Stimulated activated CD8-positive, alpha-beta memory T cell treated with anti-CD3 and anti-CD28 coated beads, Interleukin-12 subunit alpha, Interleukin-12 subunit beta, amount 100 ng/mL, for 4 hours (primary cell): ENCODE measurements around the gene NIPAL4.

ENCODE experiments used
- DNase-seq: peaks from one replicate; pipeline ENCODE4 v3.0.0-alpha.2; 2020; ENCODE audit warnings: low read depth

NIPAL4 gene

DNA sequence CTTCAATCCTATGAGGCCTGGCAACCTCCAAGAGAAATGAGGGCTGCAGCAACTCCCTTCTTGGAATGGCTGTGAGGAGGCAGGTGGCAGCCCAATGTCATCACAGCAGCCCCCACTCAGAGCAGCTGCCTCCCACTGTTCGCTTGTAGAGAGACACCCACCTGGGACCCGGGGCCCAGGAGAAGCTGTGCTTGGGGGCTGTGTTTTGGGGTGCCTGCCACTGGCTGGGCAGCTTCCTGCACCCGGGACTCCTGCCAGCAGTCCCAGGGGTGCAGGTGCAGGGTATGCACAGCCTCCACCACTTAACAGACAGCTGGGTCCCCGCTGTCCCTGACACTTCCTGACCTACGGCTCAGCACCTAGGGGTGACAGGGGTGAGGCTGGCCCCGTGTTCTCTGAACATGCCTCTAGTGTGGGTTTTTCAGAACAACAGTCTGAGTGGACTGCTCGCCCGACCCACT lies 26.2 kb downstream of the NIPAL4 start:
- DNase-seq: no peak

DNA sequence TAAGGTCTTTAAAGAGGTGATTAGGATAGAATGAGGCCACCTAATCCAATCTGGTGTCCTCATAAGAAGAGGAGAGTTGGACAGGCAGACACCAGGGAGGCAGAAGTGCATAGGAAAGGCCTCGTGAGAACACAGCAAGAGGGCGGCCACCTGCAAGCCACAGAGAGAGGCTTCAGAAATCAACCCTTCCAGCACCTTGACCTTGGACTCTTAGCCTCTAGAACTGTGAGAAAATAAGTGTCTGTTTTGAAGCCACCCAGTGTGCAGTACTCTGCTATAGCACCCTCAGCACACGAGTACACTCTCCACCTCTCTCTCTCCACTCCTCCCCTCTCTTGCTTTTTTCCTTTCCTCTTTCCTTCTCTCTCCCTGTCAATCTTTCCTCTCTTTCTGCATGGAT lies 26.8 kb downstream of the NIPAL4 start:
- DNase-seq: no peak

DNA sequence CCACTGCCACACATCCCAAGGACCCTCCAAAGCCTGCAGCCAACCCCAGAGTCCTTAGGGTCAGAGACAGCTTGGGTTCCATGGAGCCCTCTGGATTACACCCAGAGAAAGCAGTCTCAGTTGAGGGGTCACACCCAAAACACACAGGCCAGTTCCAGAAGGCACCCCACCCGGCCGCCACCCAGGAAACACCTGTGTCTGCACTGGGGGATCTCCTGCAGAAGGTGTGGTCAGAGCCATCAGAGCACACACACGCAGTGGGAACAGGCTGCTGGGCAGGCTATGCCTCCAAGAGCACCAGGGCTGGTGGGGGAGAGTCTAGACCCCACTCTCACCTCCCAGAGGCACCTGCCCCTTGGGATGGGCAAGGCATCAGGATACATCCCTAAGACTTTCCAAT lies 27.3 kb downstream of the NIPAL4 start:
- DNase-seq: no peak

DNA sequence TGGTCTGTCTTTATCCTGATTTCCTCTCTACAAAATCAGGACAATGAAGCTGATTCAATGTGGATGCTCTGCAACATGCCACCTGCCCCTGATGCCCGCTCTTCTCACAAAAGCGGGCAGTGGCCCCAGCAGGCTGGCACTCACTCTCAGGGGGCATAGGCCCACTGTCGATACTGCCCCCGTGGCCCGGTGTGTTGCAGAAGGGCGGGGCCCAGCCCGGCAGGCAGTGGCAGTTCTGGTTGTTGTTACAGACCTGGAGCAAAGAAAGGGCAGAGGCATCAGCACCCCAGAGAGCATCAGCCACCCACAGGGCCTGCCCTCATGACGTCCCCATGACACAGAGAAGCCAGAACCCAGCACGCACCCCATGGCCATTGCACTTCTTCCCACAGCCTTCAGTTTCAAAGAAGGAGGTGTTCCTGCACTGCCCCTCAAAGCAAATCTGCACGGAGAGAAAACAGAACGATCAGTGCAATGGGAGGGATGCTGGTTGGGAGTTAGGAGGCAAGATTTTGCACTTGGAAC lies 31.5 kb downstream of the NIPAL4 start:
- no peak for DNase-seq

DNA sequence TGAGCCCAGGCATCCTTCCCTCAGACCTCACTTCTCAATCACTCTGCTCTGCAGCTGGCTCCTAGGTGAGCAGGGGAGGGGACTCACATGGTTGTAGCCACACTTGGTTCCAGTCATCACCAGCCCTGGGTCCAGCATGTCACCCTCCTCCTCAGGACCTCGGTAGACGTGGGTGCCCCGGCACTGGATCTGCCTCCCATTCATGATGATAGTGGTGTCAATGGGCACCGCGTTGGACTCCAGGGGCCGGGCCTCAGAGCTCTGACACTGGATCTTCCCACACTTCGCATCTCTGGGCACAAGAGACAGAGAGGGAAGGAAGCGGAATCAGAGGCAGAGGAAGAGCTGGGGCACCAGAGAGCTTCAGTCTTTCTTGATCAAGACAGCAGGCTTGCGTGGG lies 32.9 kb downstream of the NIPAL4 start:
- no peak for DNase-seq

DNA sequence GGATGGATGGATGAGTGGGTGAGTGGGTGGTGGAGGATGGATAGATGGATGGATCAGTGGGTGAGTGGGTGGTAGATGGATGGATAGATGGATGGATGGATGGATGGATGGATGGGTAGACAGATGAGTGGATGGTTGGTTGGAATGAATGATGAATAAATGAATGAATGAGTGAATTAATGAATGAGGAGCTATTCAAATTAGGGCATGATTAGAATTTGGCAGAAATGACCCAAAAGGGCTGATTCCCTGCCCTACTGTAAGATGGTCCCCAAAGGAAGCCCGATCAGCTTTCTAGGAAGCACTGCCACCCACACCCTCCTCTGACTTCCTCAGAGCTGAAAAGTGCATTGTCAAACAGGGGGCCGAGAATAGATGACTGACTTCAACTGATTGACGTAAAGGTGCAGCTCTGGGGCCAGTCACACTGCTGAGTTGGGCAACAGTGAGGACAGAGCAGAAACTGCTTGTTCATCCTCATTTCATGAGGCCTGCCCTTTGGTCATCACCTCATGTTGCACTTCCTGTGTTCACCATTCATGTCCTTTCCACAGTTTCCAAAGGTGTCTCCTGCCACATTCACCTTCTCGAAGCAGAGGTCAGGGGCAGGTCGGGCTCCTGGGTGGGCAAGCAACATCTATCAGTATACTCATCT lies 34.3 kb downstream of the NIPAL4 start:
- DNase-seq: no peak

DNA sequence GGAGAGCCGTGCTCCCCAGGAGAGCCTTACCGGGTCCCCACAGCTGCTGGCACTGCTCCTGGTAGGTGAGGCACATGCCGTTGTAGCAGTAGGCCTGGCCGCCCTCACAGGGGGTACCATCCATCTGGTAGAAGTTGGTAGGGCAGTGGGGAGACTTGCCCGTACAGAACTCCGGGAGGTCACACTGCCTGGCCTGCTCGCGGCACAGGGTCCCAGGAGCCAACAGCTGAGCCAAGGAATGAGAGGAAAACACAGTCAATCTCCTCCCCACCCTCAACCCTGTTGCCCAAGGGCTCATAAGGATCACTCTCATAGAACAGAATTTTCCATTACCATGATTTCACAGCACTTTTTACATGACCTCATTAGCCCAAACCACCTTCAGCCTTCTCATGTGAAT lies 36.9 kb downstream of the NIPAL4 start:
- no peak for DNase-seq

DNA sequence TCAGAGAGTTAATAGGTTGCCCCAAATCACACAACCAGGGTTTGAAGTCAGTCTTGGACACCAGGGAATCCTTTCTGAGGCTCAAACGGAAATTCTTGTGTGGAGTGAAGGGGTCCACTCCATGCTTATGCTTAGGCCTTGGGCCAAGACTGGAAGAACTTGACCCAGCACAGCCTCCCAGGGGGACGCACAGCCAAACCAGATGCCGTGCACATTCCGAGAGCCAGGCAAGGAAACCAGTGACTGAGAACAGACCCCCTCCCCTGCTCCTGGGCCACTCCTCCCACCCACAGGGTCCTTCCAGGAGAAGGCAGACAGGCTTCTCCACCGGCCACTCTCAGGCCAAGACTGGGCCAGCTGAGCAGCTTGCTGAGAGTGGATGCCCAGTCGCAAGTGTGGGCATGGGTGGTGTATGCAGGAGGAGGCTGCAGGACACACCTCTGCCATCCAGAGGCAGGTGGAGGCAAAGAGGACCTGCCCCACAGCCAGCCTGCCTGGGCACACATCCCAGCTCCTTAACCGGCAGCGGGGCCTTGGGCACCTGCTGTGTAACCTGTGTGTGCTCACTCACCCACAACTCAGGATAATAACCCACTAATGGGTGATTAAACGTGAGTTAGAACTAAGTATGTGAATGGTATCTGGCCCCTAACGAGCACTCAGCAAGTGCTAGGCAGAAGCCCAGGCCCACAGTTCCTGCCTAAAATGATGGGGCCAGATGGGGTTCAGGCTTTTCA lies 38.0 kb downstream of the NIPAL4 start:
- no peak for DNase-seq

DNA sequence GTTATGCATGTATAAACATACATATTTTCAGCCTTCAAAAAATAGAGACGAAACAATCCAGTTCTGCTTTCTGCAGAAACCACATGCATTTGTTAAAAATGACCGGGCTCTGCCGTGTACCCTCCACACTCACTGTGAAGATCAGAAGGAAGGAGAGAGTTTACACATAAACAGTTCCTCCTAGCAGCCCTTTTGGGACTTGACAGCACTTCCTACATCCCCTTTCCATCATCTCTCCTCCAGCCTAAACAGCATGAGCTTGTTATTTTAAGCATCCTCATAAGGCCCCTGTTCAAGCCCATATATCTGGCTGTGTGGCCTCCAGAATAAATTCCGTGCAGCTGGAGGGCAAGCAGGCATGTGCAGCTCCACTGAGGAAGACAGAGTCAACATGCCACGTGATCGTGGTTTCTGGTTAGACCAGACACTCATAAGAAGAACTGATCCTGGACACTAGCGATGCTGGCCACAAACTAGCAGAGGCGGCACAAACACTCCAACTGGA lies 42.2 kb downstream of the NIPAL4 start:
- DNase-seq: no peak

DNA sequence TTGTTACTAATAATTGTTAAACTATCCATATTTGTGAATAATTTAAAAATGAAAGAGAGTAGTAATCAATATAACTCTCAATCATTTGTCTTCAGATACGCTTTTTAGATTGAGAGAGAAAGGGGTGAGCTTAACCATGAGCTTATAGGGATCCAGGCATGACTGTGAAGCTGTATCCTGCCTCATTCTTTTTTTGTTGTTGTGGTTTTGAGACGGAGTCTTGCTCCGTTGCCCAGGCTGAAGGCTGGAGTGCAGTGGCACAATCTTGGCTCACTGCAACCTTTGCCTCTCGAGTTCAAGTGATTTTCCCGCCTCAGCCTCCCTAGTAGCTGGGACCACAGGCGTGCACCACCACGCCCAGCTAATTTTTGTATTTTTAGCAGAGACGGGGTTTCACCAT lies 44.0 kb downstream of the NIPAL4 start:
- no peak for DNase-seq

DNA sequence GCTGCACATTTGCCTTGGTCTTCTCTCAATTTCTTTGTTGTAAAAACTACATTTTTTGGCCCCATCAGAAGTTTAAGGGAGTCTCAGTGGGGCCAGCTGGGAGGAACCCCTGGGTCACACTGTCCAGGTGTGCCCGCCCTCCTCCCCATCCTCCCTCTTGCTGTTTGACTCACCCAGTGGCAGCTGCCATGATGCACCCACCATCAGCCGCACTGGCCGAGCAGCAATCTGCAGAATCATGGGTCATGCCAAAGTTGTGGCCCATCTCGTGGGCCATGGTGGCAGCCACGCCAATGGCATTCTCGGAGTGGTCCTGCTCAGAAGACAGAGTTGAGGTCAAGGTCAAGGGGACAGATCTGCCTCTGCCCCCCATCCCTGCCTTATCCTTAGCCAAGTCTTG lies 45.5 kb downstream of the NIPAL4 start:
- no peak for DNase-seq

DNA sequence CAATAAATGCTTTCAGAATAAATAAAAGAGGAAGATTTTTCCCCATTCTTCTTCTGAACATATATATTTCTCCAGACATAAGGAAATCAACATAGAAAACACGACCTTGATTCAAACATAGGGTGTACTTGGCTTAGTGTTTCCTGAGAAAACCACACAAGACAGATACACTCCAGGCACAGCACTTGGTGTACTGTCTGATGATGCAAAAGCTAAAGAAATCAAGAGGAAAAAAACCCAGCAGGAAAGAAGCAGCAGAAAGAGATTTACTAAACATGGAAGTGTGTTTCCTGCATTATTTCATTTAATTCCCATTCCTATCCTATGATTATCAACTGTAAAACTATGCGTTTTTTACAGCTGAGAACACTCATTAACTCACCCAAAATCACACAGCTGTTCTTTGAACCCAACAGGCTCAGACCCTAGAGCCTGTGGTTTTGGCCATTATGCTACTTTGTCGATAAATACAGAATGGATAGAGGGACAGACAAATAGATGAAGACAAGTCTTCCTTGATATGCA lies 46.1 kb downstream of the NIPAL4 start:
- DNase-seq: no peak

DNA sequence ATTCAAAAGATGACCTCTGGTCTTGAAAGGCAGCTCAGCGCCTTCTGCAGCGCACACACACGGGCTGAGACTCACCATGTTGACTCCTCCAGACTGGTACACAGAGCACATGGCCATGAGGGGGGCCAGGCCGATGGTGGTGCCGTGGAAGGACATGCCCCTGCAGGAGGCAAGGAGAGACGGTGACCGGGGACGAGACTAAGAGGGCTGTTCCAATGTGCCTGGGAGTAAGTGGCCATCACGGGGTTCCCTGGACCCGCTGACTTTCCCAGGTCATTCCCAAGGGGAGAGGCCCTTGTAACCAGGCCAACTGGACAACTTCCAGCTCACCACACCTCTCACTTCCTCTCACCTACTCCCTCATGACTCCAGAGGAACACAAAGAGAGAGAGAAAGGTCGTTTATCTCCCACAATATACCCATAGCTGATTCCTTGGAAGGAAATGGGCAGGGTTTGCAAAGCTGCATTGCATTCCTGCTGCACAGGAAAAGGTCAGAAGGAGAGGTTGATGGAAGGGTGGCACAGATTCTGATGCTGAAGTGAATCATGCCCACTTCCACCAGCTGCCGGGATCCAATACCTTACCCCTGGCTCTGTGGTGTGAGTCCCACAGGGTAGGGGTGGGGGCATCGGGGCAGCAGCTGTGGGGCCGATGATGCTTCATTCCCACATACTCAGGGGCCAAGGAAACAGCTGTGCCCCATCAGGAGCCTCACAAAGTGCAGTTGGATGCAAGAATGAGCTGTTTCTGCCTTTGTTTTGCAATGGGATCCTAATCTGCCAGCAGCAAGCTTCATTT lies 47.2 kb downstream of the NIPAL4 start:
- no peak for DNase-seq

DNA sequence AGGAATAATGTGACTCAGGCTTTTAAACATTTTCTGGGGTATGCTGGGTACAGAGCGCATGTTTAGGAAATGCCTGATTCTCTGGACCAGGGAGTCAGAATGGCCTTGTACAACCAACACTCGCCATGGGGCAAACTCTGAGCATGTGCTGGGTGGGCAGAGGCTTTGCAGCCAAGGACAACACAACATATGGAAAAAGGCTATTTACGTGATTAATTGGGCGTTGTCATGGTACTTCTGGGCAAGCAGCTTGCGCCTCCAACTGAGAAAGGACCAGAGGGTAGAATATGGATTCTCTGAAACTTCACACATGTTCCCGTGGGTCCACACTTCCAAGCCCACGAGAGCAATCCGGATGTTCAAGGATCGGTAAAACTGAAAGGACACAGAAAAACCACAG lies 49.1 kb downstream of the NIPAL4 start:
- DNase-seq: no peak

DNA sequence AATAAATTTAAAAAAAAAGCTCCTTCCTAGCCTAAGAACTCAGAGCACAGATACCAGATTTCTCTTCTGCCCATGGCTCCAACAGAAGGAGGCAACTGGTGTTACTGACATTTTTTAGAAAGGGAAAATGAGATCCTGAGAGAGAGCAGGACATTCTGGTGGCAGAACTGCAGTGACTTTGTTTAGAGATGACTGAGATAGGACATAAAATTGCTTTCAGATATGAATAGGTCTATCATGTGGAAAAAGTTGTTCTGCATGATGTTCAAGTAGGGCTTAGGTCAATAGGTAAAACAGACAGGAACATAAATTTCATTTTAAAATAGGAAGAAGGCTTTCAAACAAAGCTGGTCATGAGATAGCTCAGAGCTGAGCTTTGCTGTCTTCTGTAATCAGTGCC lies 49.6 kb downstream of the NIPAL4 start:
- no peak for DNase-seq

DNA sequence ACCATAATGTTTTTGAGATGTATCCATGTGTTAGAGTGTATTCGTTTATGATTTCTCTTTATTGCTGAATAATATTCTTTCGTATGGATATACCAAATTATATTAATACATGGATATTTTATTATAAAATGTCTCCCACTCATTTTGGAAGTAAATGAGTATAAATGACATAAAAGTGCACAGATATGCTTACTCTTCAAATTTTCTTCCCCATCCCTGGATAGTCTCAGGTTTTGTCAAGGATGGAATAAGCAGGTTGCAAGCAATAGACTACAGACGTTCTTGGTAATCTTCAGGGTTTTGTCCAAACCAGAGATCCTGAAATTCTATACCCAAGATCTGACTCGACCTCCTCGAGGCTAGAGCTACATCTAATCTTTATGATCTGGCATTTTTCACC lies 50.7 kb downstream of the NIPAL4 start:
- DNase-seq: no peak

DNA sequence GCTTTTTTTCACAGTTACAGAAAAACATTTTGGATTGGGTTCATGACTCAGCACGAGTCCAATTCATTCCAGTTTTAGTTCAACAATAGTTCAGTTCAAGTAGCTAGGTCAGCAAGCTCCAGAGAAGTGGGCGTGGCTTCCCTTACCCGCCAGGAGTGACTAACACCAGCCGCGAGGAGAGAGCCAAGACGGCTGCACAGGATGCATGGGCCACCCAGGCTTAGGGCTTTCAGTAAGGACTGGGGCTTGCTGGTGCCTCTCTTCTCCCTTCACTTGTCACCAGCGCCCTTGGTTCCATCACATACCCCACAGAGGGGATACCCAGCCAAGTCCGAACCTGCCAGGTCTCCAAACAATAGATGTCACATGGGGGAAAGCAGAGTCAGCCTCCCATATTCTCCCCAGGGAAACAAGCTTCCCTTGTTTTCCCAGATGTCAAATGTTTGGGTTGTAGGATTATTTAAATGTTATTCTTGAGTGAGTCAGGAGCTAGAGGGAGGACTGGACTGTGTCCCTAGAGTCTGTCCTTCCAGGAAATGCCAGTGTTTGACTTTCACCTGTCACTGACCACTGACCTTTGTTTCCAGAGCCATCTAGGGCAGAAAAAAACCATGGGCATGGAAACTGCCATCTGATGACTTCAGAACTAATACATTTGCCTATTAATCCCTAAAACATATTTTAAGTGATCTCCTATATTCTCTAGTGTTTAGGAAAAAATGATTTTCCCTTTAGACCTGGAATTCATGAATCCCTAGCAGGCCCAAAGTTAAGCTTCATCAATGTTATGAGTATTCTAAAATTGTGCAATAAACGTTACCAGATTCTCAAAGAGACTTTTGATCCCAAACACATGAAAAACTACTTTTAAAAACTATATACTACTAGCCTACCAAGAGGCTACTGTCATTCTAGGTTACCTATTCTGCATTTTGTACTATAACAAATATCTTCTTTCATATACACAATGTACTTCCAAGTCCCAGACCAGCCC lies 51.9 kb downstream of the NIPAL4 start:
- DNase-seq: no peak

DNA sequence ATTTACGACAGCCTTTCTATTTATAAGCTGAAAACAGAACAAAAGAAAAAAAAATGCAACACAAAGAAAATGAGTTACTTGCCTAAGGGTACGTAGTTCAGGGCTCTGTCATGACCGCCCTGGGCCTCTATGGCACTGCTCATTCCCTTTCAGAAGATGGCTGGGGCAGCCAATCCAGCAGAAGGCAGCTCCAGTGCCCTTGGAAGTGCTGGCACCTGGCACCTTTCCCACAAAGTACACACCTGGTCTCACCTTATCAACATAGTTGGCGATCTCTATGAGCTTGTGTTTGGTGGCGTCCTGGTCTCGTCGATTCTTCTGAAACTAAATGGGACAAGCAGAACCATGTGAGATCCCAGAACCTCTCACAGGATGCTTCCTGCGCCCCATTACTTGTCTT lies 53.2 kb downstream of the NIPAL4 start:
- no peak for DNase-seq

DNA sequence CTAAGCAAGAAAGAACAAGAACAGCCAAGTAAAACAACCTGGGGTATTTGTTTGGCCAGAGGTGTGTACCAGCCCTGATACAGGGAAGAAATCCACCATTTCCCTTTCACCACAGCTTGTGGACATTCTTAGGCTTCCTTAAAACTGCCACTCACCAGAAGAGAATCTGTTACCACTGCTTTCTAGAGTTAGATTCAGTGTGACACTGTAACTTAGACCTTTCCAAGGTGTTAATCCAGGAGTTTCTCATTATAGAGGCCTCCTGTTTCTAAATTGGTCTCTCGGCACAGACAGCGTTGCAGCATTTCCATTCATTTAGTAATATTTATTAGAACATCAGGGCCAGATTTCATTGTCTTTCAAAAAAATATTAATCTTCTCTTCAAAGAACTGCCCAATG lies 55.0 kb downstream of the NIPAL4 start:
- no peak for DNase-seq

DNA sequence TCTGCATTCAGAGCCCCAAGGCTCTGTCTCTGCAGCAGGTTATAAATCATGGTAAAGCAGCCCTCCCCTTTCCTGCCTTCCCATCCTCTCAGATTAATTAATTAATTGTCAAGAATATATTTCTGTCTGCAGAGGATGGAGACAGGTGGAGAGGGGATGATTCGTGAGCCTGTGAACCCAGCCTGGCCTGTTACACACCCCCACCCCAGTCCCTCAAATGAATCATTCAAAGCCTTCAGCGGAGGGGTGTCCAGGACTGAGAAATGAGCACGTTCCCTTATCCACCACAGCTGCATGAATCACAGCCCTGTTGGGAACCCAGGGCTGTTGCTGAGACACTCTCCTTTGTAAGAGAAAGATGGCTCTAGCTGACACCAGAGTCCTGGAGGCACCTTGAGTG lies 56.0 kb downstream of the NIPAL4 start:
- DNase-seq: no peak
